NCI-H1092 (cell line): ENCODE results near the gene DBH.

Source experiments
- DNase-seq: peaks from one replicate; lab custom pipeline; 2025; lab: John Stamatoyannopoulos, UW

DBH gene

DNA sequence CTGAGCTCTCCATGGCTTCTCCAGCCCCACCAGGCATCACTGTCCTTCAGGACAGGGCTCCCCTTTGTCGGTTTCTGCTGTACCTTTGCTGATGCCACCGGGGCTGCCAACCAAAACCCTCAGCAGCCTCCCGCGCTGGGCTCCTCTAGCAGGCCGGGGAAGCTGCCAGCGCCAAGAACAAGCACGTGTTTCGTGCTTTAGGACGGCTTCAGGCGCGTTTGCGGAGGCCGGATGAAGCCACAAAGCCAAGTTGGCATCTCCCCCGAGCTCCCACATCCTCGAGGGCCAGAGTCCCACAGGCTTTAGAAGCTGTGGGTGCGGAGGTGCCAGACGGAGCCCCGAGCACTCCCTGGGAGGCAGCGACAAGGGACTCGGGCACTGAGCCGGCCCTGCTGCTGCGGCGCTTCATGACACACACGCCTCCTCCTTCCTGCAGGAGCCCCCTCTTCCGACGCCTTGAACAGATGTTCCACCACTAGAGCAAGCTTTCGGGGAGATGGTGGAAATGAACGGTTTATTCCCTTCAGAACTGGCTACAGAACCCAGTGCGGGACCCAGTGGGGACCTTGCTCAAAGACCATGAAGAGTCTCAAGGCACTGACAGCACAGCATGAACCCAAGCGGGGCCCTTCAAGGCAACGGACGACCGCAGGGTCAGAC is 65.3 kb downstream of the DBH start:
- DNase-seq = no peak

DNA sequence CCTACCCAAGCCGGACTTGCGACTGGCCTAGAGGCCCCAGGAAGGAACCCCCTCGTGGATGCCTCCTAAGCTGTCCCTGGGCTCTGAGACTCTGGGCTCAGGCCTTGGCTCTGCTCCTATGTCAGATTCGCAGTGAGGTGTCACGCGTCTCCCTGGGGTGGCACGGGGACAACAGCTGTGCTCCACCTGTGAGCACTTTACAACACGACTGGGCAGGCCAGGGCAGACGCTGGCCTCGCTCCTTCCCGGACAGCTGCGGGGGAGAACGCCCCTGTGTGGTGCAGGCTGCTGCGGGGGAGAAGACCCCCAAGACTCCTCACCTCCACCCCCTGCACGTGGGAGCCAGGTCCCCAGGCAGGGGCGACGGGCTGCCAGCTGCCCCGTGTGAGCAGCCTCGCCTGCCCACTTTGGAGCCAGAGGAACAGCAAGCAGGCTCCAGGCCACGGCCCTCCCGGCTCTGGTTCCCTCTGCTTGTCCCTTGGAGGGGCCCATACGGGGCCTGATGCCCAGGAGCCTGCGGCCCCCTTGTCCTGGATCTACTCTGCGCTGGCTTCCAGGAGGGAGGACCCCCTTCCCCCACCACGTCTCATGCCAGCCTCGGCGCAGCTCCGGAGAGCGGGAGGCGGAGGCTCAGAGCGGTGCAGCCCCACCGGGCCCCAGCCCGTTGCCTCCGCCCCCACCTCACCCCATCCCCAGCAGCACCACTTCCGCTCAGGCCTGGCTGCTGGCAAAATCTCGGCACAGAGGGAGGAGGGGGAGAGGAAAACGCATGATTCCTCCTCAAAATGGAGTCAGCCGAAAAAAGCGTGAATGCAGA is 66.0 kb downstream of the DBH start:
- no peak for DNase-seq

DNA sequence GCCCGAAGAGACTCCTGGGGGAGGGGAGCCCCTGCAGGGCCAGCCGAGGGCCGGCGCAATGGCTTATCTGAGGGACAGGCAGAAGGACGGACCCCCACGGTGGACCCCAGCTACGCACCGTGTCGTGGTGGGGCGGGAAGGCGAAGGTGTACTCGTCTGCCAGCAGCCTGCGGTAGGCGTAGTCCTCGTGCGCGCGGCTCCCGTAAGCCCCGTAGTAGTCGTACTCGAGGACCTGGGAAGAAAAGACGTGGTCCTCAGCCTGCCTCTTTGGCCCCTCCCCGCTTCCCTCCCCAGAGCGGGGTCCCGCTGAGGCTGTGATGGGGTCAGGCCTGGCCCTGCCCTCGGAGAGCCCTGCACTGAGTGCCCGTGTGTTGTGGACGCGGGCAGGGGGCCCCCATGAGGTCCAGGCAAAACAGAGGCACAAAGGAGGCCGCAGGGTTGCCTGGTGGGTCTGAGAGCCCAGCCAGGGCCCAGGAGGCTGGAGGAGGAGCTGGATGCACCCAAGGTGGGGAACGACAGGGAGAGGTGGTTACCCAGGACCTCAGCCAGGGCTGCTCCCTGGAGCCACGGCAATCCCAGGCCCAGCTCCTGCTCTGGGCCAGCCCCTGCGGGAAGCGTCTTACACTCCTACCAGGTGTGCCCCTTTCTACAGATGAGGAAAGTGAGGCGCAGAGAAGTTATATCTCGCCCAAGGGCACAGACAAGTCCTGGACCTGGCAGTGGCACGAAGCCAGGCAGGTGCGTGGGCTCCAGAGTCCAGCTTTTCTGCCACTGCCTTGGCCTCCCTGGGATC is 66.8 kb downstream of the DBH start:
- no peak for DNase-seq

DNA sequence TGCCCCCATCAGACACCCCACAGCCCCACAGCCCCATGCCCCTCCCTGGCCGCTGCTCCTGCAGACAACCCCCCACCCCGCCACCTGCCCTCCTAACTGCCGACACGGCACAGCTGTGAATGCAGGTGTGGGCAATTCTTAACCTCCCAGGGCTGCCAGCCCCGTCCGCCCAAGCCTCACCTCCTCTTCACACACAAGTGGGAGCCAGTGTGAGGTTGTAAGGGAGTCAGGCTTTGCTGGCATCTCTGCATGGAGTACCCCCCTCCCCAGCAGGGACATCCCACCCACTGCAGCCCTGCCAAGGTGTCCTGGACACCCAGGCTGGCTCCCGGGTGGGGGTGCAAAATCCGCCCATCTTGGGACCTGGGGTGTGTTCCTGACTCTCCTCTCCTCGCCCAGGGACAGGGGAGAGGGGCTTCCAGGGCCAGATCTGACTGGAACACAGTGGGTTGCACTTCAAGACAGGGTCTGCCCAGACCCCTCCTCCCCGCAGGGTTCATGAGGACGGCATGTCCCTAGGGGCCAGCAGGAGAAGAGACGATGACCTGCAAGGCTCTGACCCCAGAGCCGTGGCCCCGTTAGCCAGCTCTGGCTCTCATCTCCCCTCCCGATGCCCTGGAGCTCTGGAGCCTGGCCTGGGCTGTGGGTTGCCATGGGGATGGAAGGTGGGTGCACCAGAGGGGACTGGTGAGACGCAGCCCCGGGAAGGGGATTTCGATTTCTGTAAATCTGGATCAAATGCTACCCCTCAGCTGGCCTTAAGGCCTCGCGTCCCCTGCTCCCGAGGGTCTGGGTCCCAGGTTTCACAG is 67.6 kb downstream of the DBH start:
- no peak for DNase-seq

DNA sequence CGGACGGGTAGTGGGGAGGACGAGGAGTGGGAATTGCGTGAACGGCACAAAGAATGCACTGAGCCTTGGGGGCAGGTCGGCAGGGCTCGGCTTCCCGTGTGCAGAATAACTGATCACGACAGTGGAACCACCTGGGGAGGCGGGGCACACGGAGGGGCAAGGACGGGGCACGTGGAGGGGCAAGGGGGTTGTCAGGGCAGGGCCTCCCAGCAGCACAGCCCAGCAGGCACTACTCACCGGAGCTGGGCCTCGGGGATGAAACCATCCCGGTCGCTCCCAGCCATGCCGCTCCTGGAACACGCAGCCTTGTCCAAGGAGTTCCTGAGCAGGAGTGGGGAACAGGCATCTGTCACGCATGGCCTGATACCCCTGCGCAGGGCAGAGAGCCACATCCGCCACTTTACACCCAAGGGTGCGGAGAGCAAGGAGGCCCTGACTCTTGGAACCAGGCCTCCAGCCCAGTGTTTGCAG is 68.6 kb downstream of the DBH start:
- no peak for DNase-seq

DNA sequence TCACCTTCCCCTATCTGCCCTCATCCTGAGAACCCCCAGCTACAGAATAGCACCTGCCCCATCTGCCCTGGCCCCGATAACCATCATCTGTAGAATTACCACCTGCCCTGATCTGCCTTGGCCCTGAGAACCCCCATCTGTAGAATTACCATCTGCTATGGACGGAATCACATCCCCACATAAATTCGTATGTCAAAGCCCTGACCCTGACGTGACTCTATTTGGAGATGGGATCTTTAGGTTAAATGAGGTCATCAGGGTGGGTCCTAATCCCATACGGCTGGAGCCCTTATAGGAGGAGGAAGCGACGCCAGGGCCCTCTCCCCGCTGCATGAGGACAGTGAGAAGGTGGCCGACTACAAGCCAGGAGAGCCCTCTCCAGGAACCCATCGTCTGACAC is 69.4 kb downstream of the DBH start:
- DNase-seq = no peak

DNA sequence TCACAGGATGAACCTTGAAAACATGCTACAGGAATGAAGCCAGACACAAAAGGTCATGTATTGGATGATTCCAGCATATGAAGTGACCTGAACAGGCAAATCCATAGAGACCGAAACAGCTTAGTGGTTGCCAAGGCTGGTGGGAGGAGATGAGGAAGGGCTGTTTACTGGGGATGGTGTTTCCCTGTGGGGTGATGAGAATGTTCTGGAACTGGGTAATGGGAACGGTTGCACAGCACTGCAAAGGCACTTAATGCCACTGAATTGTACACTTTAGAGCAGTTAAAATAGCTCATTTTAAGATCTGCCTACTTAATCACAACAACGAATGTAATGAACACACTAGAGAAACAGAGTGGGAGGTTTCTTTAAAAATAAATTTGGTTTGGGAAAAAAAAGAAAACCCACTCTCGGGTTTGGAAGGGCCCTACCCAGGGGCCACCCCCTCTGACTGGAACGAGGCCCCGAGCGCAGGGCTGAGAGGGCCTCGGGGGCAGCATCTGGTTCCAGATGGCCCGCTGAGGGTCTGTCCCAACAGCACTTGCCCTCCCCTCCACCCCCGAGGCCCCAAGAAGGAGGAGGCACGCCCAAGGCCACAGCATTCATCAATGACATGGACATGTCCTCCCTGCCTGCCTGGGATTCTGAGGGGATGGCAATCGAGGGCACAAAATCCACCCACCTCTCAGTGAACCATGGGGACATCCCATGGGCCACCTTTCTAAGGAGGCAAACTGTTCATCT is 70.3 kb downstream of the DBH start:
- no peak for DNase-seq

DNA sequence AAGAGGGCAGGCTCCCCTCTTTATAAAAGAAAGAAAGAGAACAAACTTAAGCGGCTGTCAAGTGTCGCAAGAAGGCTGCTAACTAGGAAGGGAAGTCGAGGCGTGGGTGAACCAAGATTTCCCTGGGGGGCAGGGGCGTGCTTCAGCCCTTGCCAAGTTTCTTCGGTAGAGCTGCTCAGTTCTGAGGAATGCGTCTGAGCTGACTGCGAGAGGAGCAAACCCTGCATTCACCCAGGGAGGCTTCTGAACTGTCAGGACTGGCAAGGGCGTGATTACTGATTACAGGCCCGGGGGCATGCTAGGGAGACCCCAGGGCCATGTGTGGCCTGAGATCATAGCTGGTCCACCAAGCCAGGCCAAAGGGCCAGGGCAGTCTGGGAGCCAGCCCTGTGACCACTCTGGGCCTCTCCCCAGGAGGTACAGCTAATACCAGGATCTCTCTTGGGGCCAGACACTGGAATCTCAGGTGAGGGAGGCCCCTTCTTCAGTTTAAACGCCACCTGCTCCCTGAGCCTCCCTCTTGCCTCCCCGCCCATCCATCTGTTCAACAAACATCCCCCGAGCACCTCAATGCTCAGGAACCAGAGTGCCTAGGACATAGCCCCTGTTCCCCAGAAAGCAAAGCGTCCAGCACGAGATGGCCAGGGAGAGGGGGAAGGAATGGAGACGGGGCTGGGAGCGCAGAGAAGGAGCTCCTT is 71.1 kb downstream of the DBH start:
- no peak for DNase-seq

DNA sequence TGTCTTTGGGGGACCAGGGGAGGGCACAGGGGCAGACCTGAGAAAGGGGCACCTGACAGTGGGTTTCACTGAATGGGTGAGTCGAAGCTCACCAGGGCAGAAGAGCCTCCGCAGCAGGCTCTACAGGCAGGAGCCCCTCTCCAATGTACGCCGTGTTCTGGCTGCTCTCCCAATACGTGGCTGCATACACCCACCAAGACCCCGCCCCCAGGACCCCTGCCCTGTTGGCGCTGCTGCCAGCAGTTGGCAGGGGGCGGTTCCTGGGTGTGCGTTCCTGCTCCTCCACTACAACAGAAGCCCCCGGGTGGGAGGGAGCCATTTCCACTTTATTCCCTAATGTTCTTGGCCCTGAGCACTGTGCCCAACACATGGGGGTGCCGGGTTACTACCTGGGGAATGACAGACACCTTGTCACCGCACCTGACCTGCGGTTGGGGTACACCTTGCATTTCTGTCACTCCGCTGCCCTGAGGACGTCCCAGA is 71.6 kb downstream of the DBH start:
- no peak for DNase-seq

DNA sequence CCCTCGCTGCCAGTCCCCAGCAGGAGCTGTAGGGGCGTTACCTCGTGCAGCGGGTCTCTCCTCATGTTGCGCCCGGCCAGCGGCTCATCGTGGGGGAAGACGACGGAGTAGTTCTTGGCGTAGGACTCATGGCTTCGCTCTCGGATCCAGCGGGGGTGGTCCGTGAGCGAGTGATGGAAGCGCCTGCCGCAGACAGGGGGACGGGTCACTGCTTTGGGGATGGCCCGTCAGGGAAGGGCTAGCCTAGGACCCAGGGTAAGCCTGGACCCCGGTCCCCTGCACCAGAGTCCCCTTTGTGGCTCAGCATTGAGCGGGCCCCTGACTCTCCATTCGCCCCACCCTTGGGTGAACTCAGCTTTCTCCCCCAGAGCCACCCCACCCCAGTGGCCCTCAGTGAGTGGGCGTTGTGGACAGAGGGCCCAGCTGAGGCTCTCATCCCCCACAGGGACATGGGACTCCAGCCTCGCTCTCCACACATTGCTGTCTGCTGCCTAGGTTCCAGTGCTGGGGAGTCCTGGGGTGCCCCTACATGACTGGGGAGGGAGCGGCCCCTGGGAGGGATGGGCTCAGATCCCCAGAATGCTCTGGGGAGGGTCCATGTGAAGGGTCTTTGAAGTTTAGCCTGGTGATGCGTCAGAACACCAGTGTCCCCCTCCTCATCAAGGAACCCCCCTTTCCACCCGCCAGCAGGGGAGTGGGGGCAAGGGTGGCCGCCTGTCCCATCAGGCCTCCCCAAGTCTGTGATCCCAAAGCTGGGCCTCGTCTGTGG is 72.3 kb downstream of the DBH start:
- no peak for DNase-seq
